Measurements from ENCODE around the gene ZNF446.
A peak's percentile ranks its signal among the peaks of the same experiment; 100 is the strongest.
"Not testable (repeated sequence)": the region's sequence is repeated elsewhere in the genome, so short reads cannot be mapped to it uniquely, and the experiment has no call there.

Gene ZNF446

GRCh38 chr19:58479736-58480480 is 3.8 kb downstream of the ZNF446 start:
- H3K9me3 Mint-ChIP-seq = no peaks in the 10 kb centered on the region
- no peak overlapping the region for H3K4me3 Mint-ChIP-seq
- no peak for DNase-seq
- H3K27me3 Mint-ChIP-seq (ENCODE audit: low read depth, poor library complexity) = no peaks in the 10 kb centered on the region
- no peak overlapping the region for H3K27ac Mint-ChIP-seq
- peaks cover 17% of the 10 kb centered on the region for H3K4me1 Mint-ChIP-seq
- no peak for TF ChIP-seq CTCF (IDR thresholded peaks at IDR 0.05)
- H3K36me3 Mint-ChIP-seq (ENCODE audit: low read depth) = peaks cover 21% of the 10 kb centered on the region

- peaks cover 3% of the 10 kb centered on the region for H3K27me3 Mint-ChIP-seq (ENCODE audit: low read depth, poor library complexity)
Observed at GRCh38 chr19:58480481-58480830, 4.3 kb downstream of the ZNF446 start.

GRCh38 chr19:58480831-58481230 is 4.7 kb downstream of the ZNF446 start:
- Mint-ChIP-seq H3K27me3 (ENCODE audit: low read depth, poor library complexity) (peaks cover 3% of the 10 kb centered on the region), H3K27ac (peak overlapping the region; percentile 84), H3K4me1 (peaks cover 11% of the 10 kb centered on the region), H3K36me3 (ENCODE audit: low read depth) (peaks cover 21% of the 10 kb centered on the region), H3K9me3 (no peaks in the 10 kb centered on the region), H3K4me3 (no peak overlapping the region)
- no peak for DNase-seq
- no peak for TF ChIP-seq CTCF (IDR thresholded peaks at IDR 0.05)

More at GRCh38 chr19:58480481-58480830, 4.3 kb downstream of the ZNF446 start:
- Mint-ChIP-seq H3K9me3 (no peaks in the 10 kb centered on the region), H3K27ac (no peak overlapping the region), H3K36me3 (ENCODE audit: low read depth) (peaks cover 21% of the 10 kb centered on the region), H3K4me3 (no peak overlapping the region), H3K4me1 (peaks cover 12% of the 10 kb centered on the region)
- DNase-seq = no peak
- no peak for TF ChIP-seq CTCF (IDR thresholded peaks at IDR 0.05)

- Mint-ChIP-seq H3K9me3 (peaks cover 3% of the 10 kb centered on the region), H3K4me3 (no peak overlapping the region), H3K36me3 (ENCODE audit: low read depth) (peaks cover 21% of the 10 kb centered on the region), H3K27ac (no peak overlapping the region), H3K27me3 (ENCODE audit: low read depth, poor library complexity) (peaks cover 3% of the 10 kb centered on the region), H3K4me1 (peaks cover 2% of the 10 kb centered on the region)
- no peak for DNase-seq
- TF ChIP-seq CTCF (IDR thresholded peaks at IDR 0.05) = no peak
Observed at GRCh38 chr19:58482372-58482771, 6.2 kb downstream of the ZNF446 start.

- H3K27ac Mint-ChIP-seq = no peak overlapping the region
- TF ChIP-seq CTCF (IDR thresholded peaks at IDR 0.05) = no peak
- H3K4me3 Mint-ChIP-seq = no peak overlapping the region
- H3K4me1 Mint-ChIP-seq = no peaks in the 10 kb centered on the region
- no peak for DNase-seq
- peaks cover 20% of the 10 kb centered on the region for H3K36me3 Mint-ChIP-seq (ENCODE audit: low read depth)
- peaks cover 3% of the 10 kb centered on the region for H3K27me3 Mint-ChIP-seq (ENCODE audit: low read depth, poor library complexity)
- H3K9me3 Mint-ChIP-seq = peaks cover 3% of the 10 kb centered on the region
Observed at GRCh38 chr19:58483776-58484175, 7.6 kb downstream of the ZNF446 start.

GRCh38 chr19:58484349-58484748 is 8.2 kb downstream of the ZNF446 start:
- not testable (repeated sequence) for H3K4me3 Mint-ChIP-seq; H3K9me3 Mint-ChIP-seq; H3K4me1 Mint-ChIP-seq; DNase-seq; H3K27me3 Mint-ChIP-seq (ENCODE audit: low read depth, poor library complexity); H3K27ac Mint-ChIP-seq
- H3K36me3 Mint-ChIP-seq (ENCODE audit: low read depth) = peaks cover 14% of the 10 kb centered on the region
